ENCODE results near the gene RUNX1. TPM values are rescaled to one million over a fixed set of nuclear protein-coding genes. Genes with fewer than 3 reads are reported as not detected.
"Not testable (repeated sequence)": the region's sequence is repeated elsewhere in the genome, so short reads cannot be mapped to it uniquely, and the experiment has no call there.

The RUNX1 gene
- total RNA-seq, 1 donor = 40.9 TPM

DNA sequence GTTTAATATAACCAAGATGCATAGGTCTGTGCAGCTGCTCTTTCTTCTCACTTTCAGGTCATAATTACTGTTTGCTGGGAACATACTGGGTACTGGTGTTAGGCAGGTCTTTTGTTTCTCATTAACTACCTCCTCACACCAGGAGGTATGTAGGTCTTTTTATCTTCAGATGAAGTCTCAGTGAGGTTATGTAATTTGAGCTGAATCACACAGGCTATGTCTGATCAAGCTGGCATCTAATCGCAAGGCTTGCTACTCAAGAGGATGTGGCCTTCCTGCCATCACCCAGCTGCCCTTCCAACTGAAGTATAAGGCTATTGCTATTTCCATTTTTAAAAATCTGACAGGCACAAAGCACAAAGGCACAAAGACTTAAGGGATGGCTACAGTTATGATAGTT, 96.4 kb downstream of the RUNX1 start:
- TF ChIP-seq, protein P1, sequence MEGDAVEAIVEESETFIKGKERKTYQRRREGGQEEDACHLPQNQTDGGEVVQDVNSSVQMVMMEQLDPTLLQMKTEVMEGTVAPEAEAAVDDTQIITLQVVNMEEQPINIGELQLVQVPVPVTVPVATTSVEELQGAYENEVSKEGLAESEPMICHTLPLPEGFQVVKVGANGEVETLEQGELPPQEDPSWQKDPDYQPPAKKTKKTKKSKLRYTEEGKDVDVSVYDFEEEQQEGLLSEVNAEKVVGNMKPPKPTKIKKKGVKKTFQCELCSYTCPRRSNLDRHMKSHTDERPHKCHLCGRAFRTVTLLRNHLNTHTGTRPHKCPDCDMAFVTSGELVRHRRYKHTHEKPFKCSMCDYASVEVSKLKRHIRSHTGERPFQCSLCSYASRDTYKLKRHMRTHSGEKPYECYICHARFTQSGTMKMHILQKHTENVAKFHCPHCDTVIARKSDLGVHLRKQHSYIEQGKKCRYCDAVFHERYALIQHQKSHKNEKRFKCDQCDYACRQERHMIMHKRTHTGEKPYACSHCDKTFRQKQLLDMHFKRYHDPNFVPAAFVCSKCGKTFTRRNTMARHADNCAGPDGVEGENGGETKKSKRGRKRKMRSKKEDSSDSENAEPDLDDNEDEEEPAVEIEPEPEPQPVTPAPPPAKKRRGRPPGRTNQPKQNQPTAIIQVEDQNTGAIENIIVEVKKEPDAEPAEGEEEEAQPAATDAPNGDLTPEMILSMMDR (IDR thresholded peaks at IDR 0.05; ENCODE audit: extremely low read depth, low read depth, low read length) = no peak

DNA sequence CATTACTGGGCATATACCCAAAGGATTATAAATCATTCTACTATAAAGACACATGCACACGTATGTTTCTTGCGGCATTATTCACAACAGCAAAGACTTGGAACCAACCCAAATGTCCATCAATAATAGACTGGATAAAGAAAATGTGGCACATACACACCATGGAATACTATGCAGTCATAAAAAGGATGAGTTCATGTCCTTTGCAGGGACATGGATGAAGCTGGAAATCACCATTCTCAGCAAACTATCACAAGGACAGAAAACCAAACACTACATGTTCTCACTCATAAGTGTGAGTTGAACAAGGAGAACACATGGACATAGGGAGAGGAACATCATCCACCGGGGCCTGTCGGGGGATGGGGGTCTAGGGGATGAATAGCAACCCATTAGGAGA, 97.2 kb downstream of the RUNX1 start:
- not testable (repeated sequence) for H3K4me1 ChIP-seq (ENCODE audit: insufficient read depth, low read length); DNase-seq (ENCODE audit: insufficient read length, low spot score, missing footprints); H3K9me3 ChIP-seq (ENCODE audit: low read depth, low read length)

More for the DNA sequence above, 96.4 kb downstream of the RUNX1 start:
- Histone ChIP-seq H3K9me3 (ENCODE audit: low read depth, low read length) (no peaks in the 10 kb centered on the region), H4K20me1 (ENCODE audit: insufficient read depth, low read length) (peaks cover 2% of the 10 kb centered on the region), H3K79me2 (ENCODE audit: insufficient read depth, low read length) (peaks cover 6% of the 10 kb centered on the region), H3K36me3 (ENCODE audit: insufficient read depth, low read length) (no peaks in the 10 kb centered on the region), H3K27me3 (ENCODE audit: insufficient read depth, low read length) (no peaks in the 10 kb centered on the region), H2AFZ (ENCODE audit: low read length) (no peak overlapping the region), H3K4me2 (ENCODE audit: insufficient read depth, low read length) (no peak overlapping the region), H3K27ac (ENCODE audit: low read depth, low read length) (no peak overlapping the region), H3K4me1 (ENCODE audit: insufficient read depth, low read length) (no peaks in the 10 kb centered on the region), H3K4me3 (ENCODE audit: insufficient read depth, low read length) (no peak overlapping the region)
- DNase-seq (ENCODE audit: insufficient read length, low spot score, missing footprints) = no peak

DNA sequence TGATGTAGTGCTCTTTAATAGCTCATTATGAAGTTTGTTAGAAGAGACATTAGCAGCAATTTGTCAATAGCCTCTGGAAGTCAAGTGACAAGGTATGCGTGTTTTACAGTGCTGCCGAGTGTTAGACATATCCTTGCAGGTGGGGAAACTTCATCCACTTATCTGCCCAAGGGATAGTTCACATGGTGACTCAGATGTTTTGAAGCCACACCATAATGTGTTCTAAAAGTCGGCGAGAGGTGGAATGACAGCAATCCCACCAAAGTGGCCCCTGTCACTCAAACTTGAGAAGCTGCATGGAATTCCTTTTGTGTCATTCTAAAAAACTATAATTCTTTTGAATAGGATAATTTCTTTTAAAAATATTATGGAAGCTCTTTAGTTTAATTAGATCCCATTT, 98.1 kb downstream of the RUNX1 start:
- peaks cover 4% of the 10 kb centered on the region for H3K79me2 ChIP-seq (ENCODE audit: insufficient read depth, low read length)
- DNase-seq (ENCODE audit: insufficient read length, low spot score, missing footprints) = no peak
- H3K9me3 ChIP-seq (ENCODE audit: low read depth, low read length) = no peaks in the 10 kb centered on the region

More for the DNA sequence above, 97.2 kb downstream of the RUNX1 start:
- not testable (repeated sequence) for H3K27me3 ChIP-seq (ENCODE audit: insufficient read depth, low read length); H3K36me3 ChIP-seq (ENCODE audit: insufficient read depth, low read length); H3K79me2 ChIP-seq (ENCODE audit: insufficient read depth, low read length); H3K4me3 ChIP-seq (ENCODE audit: insufficient read depth, low read length); H3K27ac ChIP-seq (ENCODE audit: low read depth, low read length); H2AFZ ChIP-seq (ENCODE audit: low read length); H3K4me2 ChIP-seq (ENCODE audit: insufficient read depth, low read length); H4K20me1 ChIP-seq (ENCODE audit: insufficient read depth, low read length)

DNA sequence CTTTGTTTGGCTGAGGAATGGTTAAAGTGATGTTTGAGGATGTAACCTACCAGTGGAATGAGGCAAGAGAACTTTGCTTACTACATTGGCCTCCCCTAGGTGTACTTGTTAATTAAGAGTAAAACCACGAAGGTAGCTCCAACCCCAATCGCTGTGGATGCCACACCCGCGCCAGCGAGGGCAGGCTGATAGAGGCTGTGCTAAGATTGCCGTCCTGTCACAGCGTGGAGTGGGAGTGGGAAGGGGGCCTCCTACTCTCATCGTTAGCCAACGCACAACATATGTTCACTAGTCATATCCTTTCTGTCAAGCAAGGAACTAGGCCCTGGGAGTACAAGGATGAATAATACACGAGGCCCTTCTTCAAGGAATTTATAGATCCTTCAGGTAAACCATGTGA, 99.6 kb downstream of the RUNX1 start:
- Histone ChIP-seq H3K4me1 (ENCODE audit: insufficient read depth, low read length) (no peaks in the 10 kb centered on the region), H3K27me3 (ENCODE audit: insufficient read depth, low read length) (no peaks in the 10 kb centered on the region), H3K9me3 (ENCODE audit: low read depth, low read length) (no peaks in the 10 kb centered on the region), H2AFZ (ENCODE audit: low read length) (no peak overlapping the region), H3K36me3 (ENCODE audit: insufficient read depth, low read length) (no peaks in the 10 kb centered on the region), H4K20me1 (ENCODE audit: insufficient read depth, low read length) (peaks cover 2% of the 10 kb centered on the region), H3K4me3 (ENCODE audit: insufficient read depth, low read length) (no peak overlapping the region), H3K4me2 (ENCODE audit: insufficient read depth, low read length) (no peak overlapping the region), H3K27ac (ENCODE audit: low read depth, low read length) (no peak overlapping the region), H3K79me2 (ENCODE audit: insufficient read depth, low read length) (peaks cover 4% of the 10 kb centered on the region)
- no peak for DNase-seq (ENCODE audit: insufficient read length, low spot score, missing footprints)
- TF ChIP-seq, protein P1 (IDR thresholded peaks at IDR 0.05; ENCODE audit: extremely low read depth, low read depth, low read length) = no peak

More for the DNA sequence above, 98.1 kb downstream of the RUNX1 start:
- H3K27ac ChIP-seq (ENCODE audit: low read depth, low read length) = no peak overlapping the region
- no peak overlapping the region for H2AFZ ChIP-seq (ENCODE audit: low read length)
- TF ChIP-seq, protein P1 (IDR thresholded peaks at IDR 0.05; ENCODE audit: extremely low read depth, low read depth, low read length) = no peak
- no peaks in the 10 kb centered on the region for H3K36me3 ChIP-seq (ENCODE audit: insufficient read depth, low read length)
- peaks cover 2% of the 10 kb centered on the region for H4K20me1 ChIP-seq (ENCODE audit: insufficient read depth, low read length)
- H3K27me3 ChIP-seq (ENCODE audit: insufficient read depth, low read length) = no peaks in the 10 kb centered on the region
- no peak overlapping the region for H3K4me2 ChIP-seq (ENCODE audit: insufficient read depth, low read length)
- H3K4me1 ChIP-seq (ENCODE audit: insufficient read depth, low read length) = no peaks in the 10 kb centered on the region
- H3K4me3 ChIP-seq (ENCODE audit: insufficient read depth, low read length) = no peak overlapping the region

Measured in osteoblast (primary cell).